MM.1S (cell line): Measurements from ENCODE around the gene SLC24A3.

Source experiments
- DNase-seq: peaks from one replicate; pipeline ENCODE4 v3.0.0-alpha.2; 2015
- H2AFZ ChIP-seq: fragments of 300-600 bp; sonication (generic); 2 replicates; pipeline ENCODE4 v1.6.0; 2016; ENCODE audit warnings: antibody characterized with exemption, low read length
- H3F3A ChIP-seq: fragments of 300-600 bp; sonication (generic); 2 replicates; pipeline ENCODE4 v1.6.1; 2016; ENCODE audit warnings: mild to moderate bottlenecking, antibody characterized with exemption, low read length, moderate library complexity, mixed read lengths; ENCODE audit not compliant: insufficient read depth
- H3K27ac ChIP-seq: fragments of 300-600 bp; sonication (generic); 2 replicates; pipeline ENCODE4 v1.5.1; 2016; ENCODE audit warnings: mild to moderate bottlenecking, low read length
- H3K27me3 ChIP-seq: fragments of 300-600 bp; sonication (generic); replicated peaks from 2 replicates; pipeline ENCODE4 v1.6.0; 2016; ENCODE audit warnings: low read length; ENCODE audit not compliant: insufficient read depth
- H3K36me3 ChIP-seq: fragments of 300-600 bp; sonication (generic); replicated peaks from 2 replicates; pipeline ENCODE4 v1.6.1; 2016; ENCODE audit warnings: mild to moderate bottlenecking, low read length, mixed read lengths; ENCODE audit not compliant: insufficient read depth
- H3K4me1 ChIP-seq: fragments of 300-600 bp; sonication (generic); 2 replicates; pipeline ENCODE4 v1.6.1; 2016; ENCODE audit warnings: low read length, mixed read lengths
- H3K4me2 ChIP-seq: fragments of 300-600 bp; sonication (generic); 2 replicates; pipeline ENCODE4 v1.6.0; 2016; ENCODE audit warnings: low read depth, low read length
- H3K4me3 ChIP-seq: fragments of 300-600 bp; sonication (generic); 2 replicates; pipeline ENCODE4 v1.5.1; 2016; ENCODE audit warnings: low read length, mixed read lengths
- H3K79me2 ChIP-seq: fragments of 300-600 bp; sonication (generic); 2 replicates; pipeline ENCODE4 v1.6.1; 2016; ENCODE audit warnings: mixed run types, low read length, mixed read lengths
- H3K9ac ChIP-seq: fragments of 300-600 bp; sonication (generic); 2 replicates; pipeline ENCODE4 v1.6.1; 2016; ENCODE audit warnings: low read length, mixed read lengths
- H3K9me2 ChIP-seq: fragments of 300-600 bp; sonication (generic); replicated peaks from 2 replicates; pipeline ENCODE4 v1.6.1; 2016; ENCODE audit warnings: mild to moderate bottlenecking, low read length, mixed read lengths; ENCODE audit not compliant: insufficient read depth
- H3K9me3 ChIP-seq: fragments of 300-600 bp; sonication (generic); replicated peaks from 2 replicates; pipeline ENCODE4 v1.6.1; 2016; ENCODE audit warnings: mild to moderate bottlenecking, low read length, mixed read lengths; ENCODE audit not compliant: insufficient read depth
- H4K20me1 ChIP-seq: fragments of 300-600 bp; sonication (generic); 2 replicates; pipeline ENCODE4 v1.6.1; 2016; ENCODE audit warnings: mild to moderate bottlenecking, low read length, moderate library complexity, mixed read lengths; ENCODE audit not compliant: insufficient read depth
- EZH2 ChIP-seq: fragments of 300-600 bp; sonication (generic); optimal IDR thresholded peaks from 2 replicates; pipeline ENCODE3; 2017; ENCODE audit warnings: low read depth, mild to moderate bottlenecking, antibody characterized with exemption, low read length, mixed read lengths
- EZH2phosphoT487 ChIP-seq: fragments of 300-600 bp; sonication (generic); IDR thresholded peaks from 2 replicates; pipeline ENCODE4 v1.6.1; 2018; ENCODE audit warnings: antibody characterized with exemption, low read length
- TF ChIP-seq, protein P1 (sequence below): fragments of 300-600 bp; sonication (generic); IDR thresholded peaks from 2 replicates; pipeline ENCODE4 v1.5.1; 2016; ENCODE audit warnings: antibody characterized with exemption, low read length, mixed read lengths

Gene SLC24A3

GRCh38 chr20:19727251-19727847 lies 514.9 kb downstream of the SLC24A3 start:
- no peaks in the 10 kb centered on the region for H3K4me1 ChIP-seq
- no peaks in the 10 kb centered on the region for H3F3A ChIP-seq
- no peak overlapping the region for H3K9ac ChIP-seq
- no peaks in the 10 kb centered on the region for H4K20me1 ChIP-seq
- H3K36me3 ChIP-seq: no peaks in the 10 kb centered on the region
- H3K9me3 ChIP-seq: no peaks in the 10 kb centered on the region
- H3K27ac ChIP-seq: no peak overlapping the region
- no peak overlapping the region for H3K4me2 ChIP-seq
- H2AFZ ChIP-seq: no peak overlapping the region
- DNase-seq: no peak
- H3K4me3 ChIP-seq: no peak overlapping the region
- no peak for TF ChIP-seq EZH2
- TF ChIP-seq EZH2phosphoT487: no peak
- TF ChIP-seq, protein P1, sequence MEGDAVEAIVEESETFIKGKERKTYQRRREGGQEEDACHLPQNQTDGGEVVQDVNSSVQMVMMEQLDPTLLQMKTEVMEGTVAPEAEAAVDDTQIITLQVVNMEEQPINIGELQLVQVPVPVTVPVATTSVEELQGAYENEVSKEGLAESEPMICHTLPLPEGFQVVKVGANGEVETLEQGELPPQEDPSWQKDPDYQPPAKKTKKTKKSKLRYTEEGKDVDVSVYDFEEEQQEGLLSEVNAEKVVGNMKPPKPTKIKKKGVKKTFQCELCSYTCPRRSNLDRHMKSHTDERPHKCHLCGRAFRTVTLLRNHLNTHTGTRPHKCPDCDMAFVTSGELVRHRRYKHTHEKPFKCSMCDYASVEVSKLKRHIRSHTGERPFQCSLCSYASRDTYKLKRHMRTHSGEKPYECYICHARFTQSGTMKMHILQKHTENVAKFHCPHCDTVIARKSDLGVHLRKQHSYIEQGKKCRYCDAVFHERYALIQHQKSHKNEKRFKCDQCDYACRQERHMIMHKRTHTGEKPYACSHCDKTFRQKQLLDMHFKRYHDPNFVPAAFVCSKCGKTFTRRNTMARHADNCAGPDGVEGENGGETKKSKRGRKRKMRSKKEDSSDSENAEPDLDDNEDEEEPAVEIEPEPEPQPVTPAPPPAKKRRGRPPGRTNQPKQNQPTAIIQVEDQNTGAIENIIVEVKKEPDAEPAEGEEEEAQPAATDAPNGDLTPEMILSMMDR: no peak
- no peaks in the 10 kb centered on the region for H3K9me2 ChIP-seq
- H3K27me3 ChIP-seq: no peaks in the 10 kb centered on the region
- no peaks in the 10 kb centered on the region for H3K79me2 ChIP-seq

DNA sequence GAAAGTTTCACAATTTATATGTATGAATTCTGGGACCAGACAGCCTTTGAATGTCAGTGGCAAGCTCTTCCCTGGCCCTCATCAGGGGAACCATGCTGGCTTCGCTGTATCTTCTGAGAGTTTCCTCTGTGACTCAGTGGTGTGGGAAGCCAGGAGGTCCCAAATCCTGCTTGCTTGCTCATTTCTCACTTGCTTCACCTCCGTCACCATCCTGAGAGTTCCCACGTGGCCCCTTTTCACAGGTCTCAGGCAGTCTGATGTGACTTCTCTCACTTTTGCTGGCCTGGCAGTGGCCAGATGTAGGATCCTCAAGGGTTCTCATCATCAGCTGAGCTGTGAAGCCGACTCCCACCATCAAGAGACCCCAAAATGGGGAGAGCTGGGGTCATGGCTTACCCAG lies 517.2 kb downstream of the SLC24A3 start:
- Histone ChIP-seq H2AFZ (no peak overlapping the region), H3K9me3 (no peaks in the 10 kb centered on the region), H3K79me2 (no peaks in the 10 kb centered on the region), H3K27me3 (no peaks in the 10 kb centered on the region), H3K4me2 (no peak overlapping the region), H3K27ac (no peak overlapping the region), H3F3A (no peaks in the 10 kb centered on the region), H3K36me3 (no peaks in the 10 kb centered on the region), H3K4me3 (no peak overlapping the region), H3K4me1 (no peaks in the 10 kb centered on the region), H4K20me1 (no peaks in the 10 kb centered on the region), H3K9me2 (no peaks in the 10 kb centered on the region), H3K9ac (no peak overlapping the region)
- TF ChIP-seq EZH2 (no peak), EZH2phosphoT487 (no peak)
- TF ChIP-seq, protein P1: no peak
- DNase-seq: no peak

- Histone ChIP-seq H3K9me2 (no peaks in the 10 kb centered on the region), H3K9me3 (no peaks in the 10 kb centered on the region), H3K4me2 (no peak overlapping the region), H3K36me3 (no peaks in the 10 kb centered on the region), H3K4me1 (no peaks in the 10 kb centered on the region), H3K4me3 (no peak overlapping the region), H2AFZ (no peak overlapping the region), H3K9ac (no peak overlapping the region), H4K20me1 (no peaks in the 10 kb centered on the region), H3F3A (no peaks in the 10 kb centered on the region), H3K79me2 (no peaks in the 10 kb centered on the region), H3K27me3 (no peaks in the 10 kb centered on the region), H3K27ac (no peak overlapping the region)
- no peak for DNase-seq
- TF ChIP-seq, protein P1: no peak
- TF ChIP-seq EZH2: no peak
- TF ChIP-seq EZH2phosphoT487: no peak
Measured at GRCh38 chr20:19730706-19731105, 518.3 kb downstream of the SLC24A3 start.
